Activated CD8-positive, alpha-beta memory T cell treated with anti-CD3 and anti-CD28 coated beads, Interleukin-2, amount 50 U/mL, for 24 hours (primary cell): ENCODE data around the gene FBXW7.

Source experiments
- DNase-seq: peaks from one replicate; pipeline ENCODE4 v3.0.0-alpha.2; 2020; ENCODE audit errors: extremely low read depth

The FBXW7 gene

GRCh38 chr4:152510349-152511147 is 25.3 kb downstream of the FBXW7 start:
- no peak for DNase-seq

- no peak for DNase-seq
These were observed 26.2 kb downstream of the FBXW7 start for GRCh38 chr4:152509595-152510225.

- DNase-seq: no peak
These were observed 27.1 kb downstream of the FBXW7 start for GRCh38 chr4:152508818-152509217.

GRCh38 chr4:152508386-152508785 is 27.5 kb downstream of the FBXW7 start:
- DNase-seq: no peak

GRCh38 chr4:152503653-152504290 is 32.1 kb downstream of the FBXW7 start:
- DNase-seq: no peak

DNA sequence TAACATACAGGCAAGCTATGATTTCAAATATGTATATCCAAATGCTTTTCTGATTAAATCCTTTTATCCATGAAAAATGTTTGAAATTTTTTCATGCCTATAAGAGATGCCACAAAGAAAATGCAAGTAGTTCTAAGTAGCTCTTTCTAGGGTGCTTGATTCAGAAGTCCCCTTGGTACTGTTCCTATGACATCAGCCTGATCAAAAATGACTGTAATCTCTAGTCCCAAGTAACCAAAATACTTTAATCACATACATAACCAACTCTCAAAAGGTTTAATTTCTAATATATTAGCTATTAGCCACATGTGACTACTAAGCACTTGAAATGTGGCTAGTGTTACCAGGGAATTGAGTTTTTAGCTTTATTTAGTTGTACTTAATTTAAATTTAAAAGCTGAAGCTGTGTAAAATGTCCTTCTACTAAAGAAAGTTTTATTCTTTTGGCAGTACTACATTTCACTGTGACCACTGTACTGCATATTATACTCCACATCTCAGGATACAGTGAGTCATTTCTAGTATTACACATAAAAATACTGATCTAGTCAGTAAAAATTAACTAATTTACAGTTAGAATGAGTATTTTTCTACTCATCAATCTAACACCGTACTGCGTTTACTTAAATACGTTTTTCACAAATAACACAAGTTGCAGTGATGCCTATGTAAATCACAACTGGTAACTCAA is 33.9 kb downstream of the FBXW7 start:
- DNase-seq: no peak

GRCh38 chr4:152500800-152501434 is 35.0 kb downstream of the FBXW7 start:
- peak; percentile 23 for DNase-seq

- no peak for DNase-seq
These were observed 35.6 kb downstream of the FBXW7 start for GRCh38 chr4:152500275-152500674.

- no peak for DNase-seq
These were observed 36.5 kb downstream of the FBXW7 start for GRCh38 chr4:152499344-152499743.

- DNase-seq: no peak
These were observed 41.9 kb downstream of the FBXW7 start for GRCh38 chr4:152494020-152494419.

DNA sequence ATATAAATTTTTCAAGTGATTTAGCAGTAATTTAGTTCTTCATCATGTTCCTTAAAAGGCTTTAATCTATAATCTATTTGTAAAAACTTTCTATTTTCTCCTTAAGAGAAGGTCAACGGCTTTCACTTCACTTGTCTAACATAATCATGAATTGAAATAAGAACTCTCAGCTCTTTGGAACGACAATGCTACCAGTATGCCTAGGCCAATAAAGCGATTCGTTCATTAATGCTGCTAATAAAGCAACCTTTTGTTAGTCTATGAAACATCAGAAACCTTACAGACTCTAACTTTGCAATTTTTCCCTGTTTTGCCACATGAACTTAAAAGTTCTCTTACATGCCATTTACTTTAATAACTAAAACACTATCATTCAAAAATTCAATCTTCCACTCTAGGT is 47.6 kb downstream of the FBXW7 start:
- no peak for DNase-seq

DNA sequence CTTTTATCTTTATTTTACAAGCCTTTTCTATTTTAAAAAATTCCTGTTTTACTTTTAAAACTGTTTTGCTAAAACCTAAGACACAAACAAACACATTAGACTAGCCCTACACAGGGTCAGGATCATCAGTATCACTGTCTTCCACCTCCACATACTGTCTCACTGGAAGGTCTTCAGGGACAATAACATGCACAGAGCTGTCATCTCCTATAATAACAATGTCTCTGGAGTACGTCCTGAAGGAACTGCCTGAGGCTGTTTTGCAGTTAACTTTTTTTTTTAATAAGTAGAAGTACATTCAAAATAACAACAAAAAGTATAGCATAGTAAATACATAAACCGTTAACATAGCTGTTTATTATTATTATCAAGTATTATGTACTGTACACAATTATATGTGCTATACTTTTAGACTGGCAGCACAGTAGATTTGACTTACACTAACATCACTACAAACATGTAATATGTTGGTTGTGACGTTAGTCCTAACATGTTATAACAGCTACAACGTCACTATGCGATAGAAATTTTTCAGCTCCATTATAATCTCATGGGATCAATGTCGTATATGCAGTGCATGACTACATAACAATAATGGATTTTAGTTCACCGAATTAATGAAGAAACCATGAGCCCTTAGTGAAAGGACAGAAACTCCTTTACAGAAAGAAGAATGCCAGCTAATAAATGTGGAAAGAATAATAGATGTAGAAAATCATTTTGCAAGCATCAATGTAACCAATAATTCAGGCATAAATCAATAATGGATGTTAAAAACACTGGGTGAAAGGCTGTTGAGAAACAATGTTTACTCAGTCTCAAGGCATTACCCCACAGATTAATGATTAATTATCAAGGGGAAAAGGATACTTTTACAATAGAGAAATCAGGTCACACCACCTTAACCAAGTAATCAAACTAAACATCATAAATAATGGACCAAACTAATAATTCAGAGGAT is 49.2 kb downstream of the FBXW7 start:
- DNase-seq: no peak

- DNase-seq: no peak
These were observed 50.1 kb downstream of the FBXW7 start for GRCh38 chr4:152485726-152486276.

DNA sequence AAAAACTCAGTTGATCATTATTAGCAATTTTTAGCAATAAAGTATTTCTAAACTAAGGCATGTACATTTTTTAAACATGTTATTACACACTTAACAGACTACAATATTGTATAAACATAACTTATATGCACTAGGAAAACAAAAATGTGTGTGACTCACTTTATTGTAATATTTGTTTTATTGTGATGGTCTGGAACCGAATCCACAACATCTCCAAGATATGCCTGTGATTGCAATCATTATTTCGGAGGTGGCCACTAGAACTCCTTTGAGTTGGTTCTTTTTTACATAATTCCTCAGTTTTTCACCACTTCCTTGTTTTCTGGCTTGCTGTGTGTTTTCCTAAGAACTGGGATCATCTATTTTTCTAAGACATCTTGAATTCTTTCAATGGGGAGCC is 53.7 kb downstream of the FBXW7 start:
- DNase-seq: no peak

DNA sequence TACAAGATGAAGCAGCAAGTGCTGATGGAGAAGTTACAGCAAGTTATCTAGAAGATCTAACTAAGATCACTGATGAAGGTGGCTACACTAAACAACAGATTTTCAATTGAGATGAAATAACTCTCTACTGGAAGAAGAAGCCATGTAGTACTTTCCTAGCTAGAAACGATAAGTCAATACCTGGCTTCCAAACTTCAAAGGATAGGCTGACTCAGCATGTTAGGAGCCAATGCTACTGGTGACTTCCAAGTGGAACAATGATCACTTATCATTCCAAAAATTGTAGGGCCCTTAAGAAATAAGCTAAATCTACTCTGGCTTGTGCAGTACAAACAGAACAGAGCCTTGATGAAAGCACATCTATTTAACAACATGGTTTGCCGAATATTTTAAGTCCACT is 55.0 kb downstream of the FBXW7 start:
- DNase-seq: no peak

DNA sequence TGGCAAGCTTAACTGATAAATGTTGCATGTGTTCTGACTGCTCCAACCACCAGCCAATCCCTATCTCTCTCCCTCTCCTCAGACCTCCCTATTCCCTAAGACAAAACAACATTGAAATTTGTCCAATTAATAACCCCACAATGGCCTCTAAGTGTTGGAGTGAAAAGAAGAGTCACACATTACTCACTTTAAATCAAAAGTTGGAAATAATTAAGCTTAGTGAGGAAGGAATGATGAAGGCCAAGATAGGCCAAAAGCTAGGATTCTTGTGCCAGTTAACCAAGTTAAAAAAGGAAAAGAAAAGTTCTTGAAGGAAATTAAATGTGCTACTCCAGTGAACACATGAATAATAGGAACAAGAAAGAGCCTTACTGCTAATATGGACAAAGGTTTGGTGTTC is 55.6 kb downstream of the FBXW7 start:
- DNase-seq: no peak

GRCh38 chr4:152479428-152480026 is 56.4 kb downstream of the FBXW7 start:
- DNase-seq: no peak

- no peak for DNase-seq
These were observed 57.2 kb downstream of the FBXW7 start for GRCh38 chr4:152478461-152479237.

DNA sequence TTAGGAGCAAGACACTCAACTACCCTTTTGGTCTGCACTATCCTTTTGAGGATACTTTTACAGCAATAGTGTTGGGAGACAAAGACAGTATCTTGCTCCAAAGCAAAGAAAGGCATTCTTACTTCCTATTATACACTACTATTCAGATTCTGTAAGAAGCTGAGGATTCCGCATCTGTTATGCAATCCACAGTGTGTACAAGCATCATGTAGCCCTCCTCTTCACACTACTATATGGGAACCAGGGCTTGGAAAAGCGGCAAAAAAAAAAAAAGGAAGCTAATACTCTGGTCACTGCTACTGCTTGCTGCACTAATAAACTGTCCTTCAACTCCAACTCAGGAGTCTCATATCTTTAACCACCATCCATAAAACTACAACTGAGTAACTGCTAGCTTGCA is 59.1 kb downstream of the FBXW7 start:
- DNase-seq: no peak
